Measurements from ENCODE around the gene AMZ1. TPM values are rescaled to one million over a fixed set of nuclear protein-coding genes. Genes with fewer than 3 reads are reported as not detected.
"Not testable (repeated sequence)": the region's sequence is repeated elsewhere in the genome, so short reads cannot be mapped to it uniquely, and the experiment has no call there.

Gene AMZ1
- total RNA-seq, 1 donor: 0.36 TPM

GRCh38 chr7:2737771-2738540 is 50.0 kb downstream of the AMZ1 start:
- no peak overlapping the region for H3K4me3 ChIP-seq (ENCODE audit: low read depth, low read length)
- TF ChIP-seq, protein P1, sequence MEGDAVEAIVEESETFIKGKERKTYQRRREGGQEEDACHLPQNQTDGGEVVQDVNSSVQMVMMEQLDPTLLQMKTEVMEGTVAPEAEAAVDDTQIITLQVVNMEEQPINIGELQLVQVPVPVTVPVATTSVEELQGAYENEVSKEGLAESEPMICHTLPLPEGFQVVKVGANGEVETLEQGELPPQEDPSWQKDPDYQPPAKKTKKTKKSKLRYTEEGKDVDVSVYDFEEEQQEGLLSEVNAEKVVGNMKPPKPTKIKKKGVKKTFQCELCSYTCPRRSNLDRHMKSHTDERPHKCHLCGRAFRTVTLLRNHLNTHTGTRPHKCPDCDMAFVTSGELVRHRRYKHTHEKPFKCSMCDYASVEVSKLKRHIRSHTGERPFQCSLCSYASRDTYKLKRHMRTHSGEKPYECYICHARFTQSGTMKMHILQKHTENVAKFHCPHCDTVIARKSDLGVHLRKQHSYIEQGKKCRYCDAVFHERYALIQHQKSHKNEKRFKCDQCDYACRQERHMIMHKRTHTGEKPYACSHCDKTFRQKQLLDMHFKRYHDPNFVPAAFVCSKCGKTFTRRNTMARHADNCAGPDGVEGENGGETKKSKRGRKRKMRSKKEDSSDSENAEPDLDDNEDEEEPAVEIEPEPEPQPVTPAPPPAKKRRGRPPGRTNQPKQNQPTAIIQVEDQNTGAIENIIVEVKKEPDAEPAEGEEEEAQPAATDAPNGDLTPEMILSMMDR (IDR thresholded peaks at IDR 0.05; ENCODE audit: insufficient read depth, low read length): no peak
- no peak for DNase-seq (ENCODE audit: low read depth)

DNA sequence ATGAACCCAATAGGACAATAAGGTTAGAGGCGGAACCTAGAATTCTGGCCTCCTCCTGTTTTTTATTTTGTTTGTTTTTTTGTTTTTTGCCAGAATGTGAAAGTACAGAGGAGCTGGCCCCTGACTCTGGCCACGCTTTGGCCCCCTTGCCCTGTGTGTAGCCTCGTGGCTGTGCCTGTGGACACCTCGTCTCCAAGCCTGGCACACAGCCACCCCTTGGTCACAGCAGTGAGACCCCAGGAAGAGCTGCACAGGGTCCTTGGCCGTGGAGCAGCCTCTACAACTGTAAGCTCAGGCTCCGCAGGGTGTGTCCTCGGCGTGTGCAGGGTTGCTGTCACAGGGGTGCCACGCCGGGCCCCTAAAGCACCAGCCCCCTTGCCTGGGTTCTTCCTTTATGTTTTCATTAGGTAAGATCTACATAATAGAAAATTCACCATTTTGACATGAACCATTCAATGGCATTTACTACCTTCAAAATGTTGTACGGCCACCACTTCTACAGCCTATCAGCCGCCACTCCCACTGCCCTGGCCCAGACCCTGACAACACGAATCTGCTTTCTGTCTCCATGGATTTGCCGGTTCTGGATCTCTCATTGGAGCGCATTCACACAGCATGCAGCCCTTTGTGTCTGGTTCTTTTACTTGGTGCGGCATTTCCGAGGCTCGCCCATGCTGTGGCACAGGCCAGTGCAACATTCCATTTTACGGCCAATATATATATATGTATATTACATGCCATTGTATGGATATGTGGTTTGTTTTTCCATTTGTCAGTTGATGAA is 51.0 kb downstream of the AMZ1 start:
- DNase-seq (ENCODE audit: low read depth): no peak
- TF ChIP-seq, protein P1 (IDR thresholded peaks at IDR 0.05; ENCODE audit: insufficient read depth, low read length): no peak
- no peak overlapping the region for H3K4me3 ChIP-seq (ENCODE audit: low read depth, low read length)

DNA sequence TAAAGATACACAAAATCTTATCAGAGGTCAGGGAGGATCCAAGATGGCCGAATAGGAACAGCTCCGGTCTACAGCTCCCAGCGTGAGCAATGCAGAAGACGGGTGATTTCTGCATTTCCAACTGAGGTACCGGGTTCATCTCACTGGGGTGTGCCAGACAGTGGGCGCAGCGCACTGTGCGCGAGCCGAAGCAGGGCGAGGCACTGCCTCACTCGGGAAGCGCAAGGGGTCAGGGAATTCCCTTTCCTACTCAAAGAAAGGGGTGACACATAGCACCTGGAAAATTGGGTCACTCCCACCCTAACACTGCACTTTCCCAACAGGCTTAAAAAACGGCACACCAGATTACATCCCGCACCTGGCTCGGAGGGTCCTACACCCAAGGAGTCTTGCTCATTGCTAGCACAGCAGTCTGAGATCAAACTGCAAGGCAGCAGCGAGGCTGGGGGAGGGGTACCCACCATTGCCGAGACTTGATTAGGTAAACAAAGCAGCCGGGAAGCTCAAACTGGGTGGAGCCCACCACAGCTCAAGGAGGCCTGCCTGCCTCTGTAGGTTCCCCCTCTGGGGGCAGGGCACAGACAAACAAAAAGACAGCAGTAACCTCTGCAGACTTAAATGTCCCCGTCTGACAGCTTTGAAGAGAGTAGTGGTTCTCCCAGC is 55.7 kb downstream of the AMZ1 start:
- not testable (repeated sequence) for DNase-seq (ENCODE audit: low read depth)

GRCh38 chr7:2748684-2749083 is 60.7 kb downstream of the AMZ1 start:
- not testable (repeated sequence) for H3K4me3 ChIP-seq (ENCODE audit: low read depth, low read length); DNase-seq (ENCODE audit: low read depth)

More for the DNA sequence above, 55.7 kb downstream of the AMZ1 start:
- not testable (repeated sequence) for H3K4me3 ChIP-seq (ENCODE audit: low read depth, low read length)

DNA sequence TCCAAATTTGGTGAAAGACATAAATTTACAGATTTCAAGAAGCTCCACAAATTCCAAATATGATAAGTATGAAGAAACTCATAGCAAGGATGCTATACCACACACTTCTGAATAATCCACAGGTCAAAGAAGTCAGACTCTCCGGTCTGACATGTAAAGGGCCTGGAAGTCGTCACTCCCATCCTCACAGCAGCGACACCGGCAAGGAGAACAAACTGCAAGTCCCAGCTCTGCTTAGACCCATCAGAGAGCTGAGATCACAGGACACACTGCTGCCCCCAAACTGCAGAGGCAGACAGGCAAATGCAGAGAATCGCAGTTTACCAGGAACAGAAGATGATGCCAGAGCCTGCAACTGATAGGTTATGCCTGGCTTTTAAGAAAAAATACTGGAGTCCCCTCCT is 62.0 kb downstream of the AMZ1 start:
- TF ChIP-seq, protein P1 (IDR thresholded peaks at IDR 0.05; ENCODE audit: insufficient read depth, low read length): no peak
- no peak for DNase-seq (ENCODE audit: low read depth)
- H3K4me3 ChIP-seq (ENCODE audit: low read depth, low read length): no peak overlapping the region

- no peak for DNase-seq (ENCODE audit: low read depth)
- H3K4me3 ChIP-seq (ENCODE audit: low read depth, low read length): no peak overlapping the region
- TF ChIP-seq, protein P1 (IDR thresholded peaks at IDR 0.05; ENCODE audit: insufficient read depth, low read length): no peak
Observed at GRCh38 chr7:2751086-2751485, 63.1 kb downstream of the AMZ1 start.

DNA sequence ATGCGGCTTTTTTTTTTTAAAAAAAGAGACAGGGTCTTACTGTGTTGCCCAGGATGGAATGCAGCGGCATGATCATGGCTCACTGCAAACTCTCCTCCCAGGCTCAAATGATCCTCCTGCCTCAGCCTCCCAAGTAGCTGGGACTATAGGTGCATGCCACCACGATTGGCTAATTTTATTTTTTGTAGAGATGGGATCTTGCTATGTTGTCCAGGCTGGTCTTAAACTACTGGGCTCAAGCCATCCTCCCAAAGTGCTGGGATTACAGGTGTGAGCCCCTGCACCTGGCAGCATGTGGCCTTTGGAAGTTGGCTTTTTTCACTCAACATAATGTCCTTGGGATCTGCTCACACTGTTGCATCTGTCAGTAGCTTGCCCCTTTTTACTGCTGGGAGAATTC is 65.1 kb downstream of the AMZ1 start:
- no peak for DNase-seq (ENCODE audit: low read depth)
- TF ChIP-seq, protein P1 (IDR thresholded peaks at IDR 0.05; ENCODE audit: insufficient read depth, low read length): no peak
- no peak overlapping the region for H3K4me3 ChIP-seq (ENCODE audit: low read depth, low read length)

Measured in fibroblast of the aortic adventitia (primary cell).